DOHH2 (cell line): Measurements from ENCODE around the gene DNAI4.
"Not testable (repeated sequence)": the region's sequence is repeated elsewhere in the genome, so short reads cannot be mapped to it uniquely, and the experiment has no call there.

Experiments
- H3F3A ChIP-seq: fragments of 200-600 bp; sonication (generic), shearing (Covaris generic); 2 replicates; pipeline ENCODE4 v1.6.0; 2016; ENCODE audit warnings: antibody characterized with exemption, mild to moderate bottlenecking; ENCODE audit not compliant: control insufficient read depth, insufficient read depth
- H3K27ac ChIP-seq: fragments of 200-600 bp; sonication (generic); 2 replicates; pipeline ENCODE4 v1.5.1; 2014; ENCODE audit warnings: low read depth, mild to moderate bottlenecking, low read length, moderate library complexity
- H3K27me3 ChIP-seq: fragments of 200-600 bp; sonication (generic); 2 replicates; pipeline ENCODE4 v1.6.1; 2014; ENCODE audit warnings: mild to moderate bottlenecking, low read length, mixed read lengths; ENCODE audit not compliant: control insufficient read depth
- H3K36me3 ChIP-seq: fragments of 200-600 bp; sonication (generic); 2 replicates; pipeline ENCODE4 v1.6.1; 2014; ENCODE audit warnings: mild to moderate bottlenecking, low read length, moderate library complexity, mixed read lengths; ENCODE audit not compliant: control insufficient read depth
- H3K4me1 ChIP-seq: fragments of 200-600 bp; sonication (generic); 2 replicates; pipeline ENCODE4 v1.6.1; 2014; ENCODE audit warnings: mild to moderate bottlenecking, low read length, mixed read lengths; ENCODE audit not compliant: control insufficient read depth
- H3K4me2 ChIP-seq: fragments of 200-600 bp; sonication (generic); 2 replicates; pipeline ENCODE4 v1.6.0; 2014; ENCODE audit warnings: mild to moderate bottlenecking, low read length, moderate library complexity
- H3K4me3 ChIP-seq: fragments of 200-600 bp; sonication (generic); 2 replicates; pipeline ENCODE4 v1.5.1; 2014; ENCODE audit warnings: mild to moderate bottlenecking, low read length, mixed read lengths
- H3K79me2 ChIP-seq: fragments of 200-600 bp; sonication (generic); 2 replicates; pipeline ENCODE4 v1.6.1; 2014; ENCODE audit warnings: mild to moderate bottlenecking, low read length, mixed read lengths; ENCODE audit not compliant: control insufficient read depth
- H3K9me2 ChIP-seq: fragments of 200-600 bp; sonication (generic); replicated peaks from 2 replicates; pipeline ENCODE4 v1.6.1; 2014; ENCODE audit warnings: mild to moderate bottlenecking, low read length, mixed read lengths; ENCODE audit not compliant: control insufficient read depth
- H3K9me3 ChIP-seq: fragments of 200-600 bp; sonication (generic); 2 replicates; pipeline ENCODE4 v1.6.1; 2014; ENCODE audit warnings: antibody characterized with exemption, low read length, mixed read lengths; ENCODE audit not compliant: control insufficient read depth, insufficient read depth
- H4K20me1 ChIP-seq: fragments of 200-600 bp; sonication (generic); 2 replicates; pipeline ENCODE4 v1.6.0; 2014; ENCODE audit warnings: low read depth, mild to moderate bottlenecking, antibody characterized with exemption, low read length, moderate library complexity; ENCODE audit not compliant: control insufficient read depth, insufficient read depth
- CTCF ChIP-seq: fragments of 200-600 bp; sonication (generic); IDR thresholded peaks from one replicate; pipeline ENCODE4 v1.5.1; 2014; ENCODE audit warnings: antibody characterized with exemption, mild to moderate bottlenecking, low read depth, low read length; ENCODE audit not compliant: poor library complexity, severe bottlenecking
- EZH2phosphoT487 ChIP-seq: fragments of 200-600 bp; sonication (generic); IDR thresholded peaks from 2 replicates; pipeline ENCODE4 v1.6.1; 2017; ENCODE audit warnings: borderline replicate concordance, mild to moderate bottlenecking, antibody characterized with exemption, low read length, moderate library complexity, mixed read lengths

Gene DNAI4

GRCh38 chr1:66924756-66925557 lies at the start of gene DNAI4, which contains the start of gene MIER1:
Gene DNAI4 (minus strand): TSS chr1:66924856. CDS start chr1:66924831, 25 bp downstream.
Gene MIER1 (plus strand): TSS chr1:66924990. CDS start chr1:66925029, 39 bp downstream.
- Histone ChIP-seq H3K27ac (peak within 1 kb of the TSS; percentile 72), H3K27me3 (no peaks in the 10 kb centered on the region), H4K20me1 (peaks cover 9% of the 10 kb centered on the region; the same call in 1 of the 2 replicates), H3K4me1 (peaks cover 33% of the 10 kb centered on the region), H3K9me2 (no peaks in the 10 kb centered on the region), H3K9me3 (no peaks in the 10 kb centered on the region), H3F3A (peaks cover 19% of the 10 kb centered on the region), H3K4me2 (peak within 1 kb of the TSS; percentile 85), H3K36me3 (peaks cover 36% of the 10 kb centered on the region), H3K4me3 (peak within 1 kb of the TSS; percentile 77), H3K79me2 (peaks cover 56% of the 10 kb centered on the region)
- TF ChIP-seq EZH2phosphoT487 (no peak), CTCF (peak; percentile 51)

- Histone ChIP-seq H3K4me2 (no peak overlapping the region), H3F3A (0 out of 2 replicates have a peak, but pooled peaks cover 2% of the 10 kb centered on the region), H3K9me2 (no peaks in the 10 kb centered on the region), H3K27me3 (no peaks in the 10 kb centered on the region), H3K79me2 (no peaks in the 10 kb centered on the region), H3K27ac (no peak overlapping the region), H3K4me1 (no peaks in the 10 kb centered on the region), H4K20me1 (no peaks in the 10 kb centered on the region), H3K4me3 (no peak overlapping the region), H3K36me3 (peaks cover 69% of the 10 kb centered on the region), H3K9me3 (peaks cover 4% of the 10 kb centered on the region; the same call in 1 of the 2 replicates)
- TF ChIP-seq EZH2phosphoT487 (no peak), CTCF (no peak)
Measured at GRCh38 chr1:66968574-66968973, 43.9 kb upstream of the DNAI4 start.

GRCh38 chr1:66966188-66966873 lies 41.7 kb upstream of the DNAI4 start:
- H3K9me2 ChIP-seq, H3K27me3 ChIP-seq, H3K27ac ChIP-seq, H3K4me3 ChIP-seq, H3K4me2 ChIP-seq, H3F3A ChIP-seq, H3K79me2 ChIP-seq, H4K20me1 ChIP-seq, H3K9me3 ChIP-seq, H3K4me1 ChIP-seq: not testable (repeated sequence)
- peaks cover 81% of the 10 kb centered on the region for H3K36me3 ChIP-seq

GRCh38 chr1:66957938-66958337 lies 33.3 kb upstream of the DNAI4 start:
- 0 out of 2 replicates have a peak, but pooled peaks cover 3% of the 10 kb centered on the region for H3F3A ChIP-seq
- no peaks in the 10 kb centered on the region for H3K27me3 ChIP-seq
- no peak overlapping the region for H3K4me3 ChIP-seq
- TF ChIP-seq EZH2phosphoT487 (no peak), CTCF (no peak)
- no peaks in the 10 kb centered on the region for H3K9me2 ChIP-seq
- H3K9me3 ChIP-seq, result no peaks in the 10 kb centered on the region
- peaks cover 80% of the 10 kb centered on the region for H3K36me3 ChIP-seq
- H4K20me1 ChIP-seq, result no peaks in the 10 kb centered on the region
- no peak overlapping the region for H3K4me2 ChIP-seq
- H3K79me2 ChIP-seq, result peaks cover 6% of the 10 kb centered on the region; the same call in 1 of the 2 replicates
- no peak overlapping the region for H3K27ac ChIP-seq
- peaks cover 11% of the 10 kb centered on the region for H3K4me1 ChIP-seq
